CD4-positive, alpha-beta T cell (primary cell): ENCODE results near the gene ADAM22. TPM values are rescaled to one million over a fixed set of nuclear protein-coding genes. Genes with fewer than 3 reads are reported as not detected.

ENCODE experiments used
- ATAC-seq: fragments of 200-7000 bp; cut with Tn5 transposase; one replicate; pipeline ENCODE4 v1.10.0; 2022; ENCODE audit warnings: mild to moderate bottlenecking; ENCODE audit not compliant: poor library complexity
- CTCF ChIA-PET: fragments of 350-600 bp; sonication (Branson Sonifier 250); formaldehyde crosslinking; loops from one replicate; lab custom pipeline; 2021; ENCODE audit warnings: antibody characterized with exemption, inconsistent platforms; lab: Charles Lee
- POLR2A ChIA-PET: fragments of 350-600 bp; sonication (Branson Sonifier 250); formaldehyde crosslinking; loops from one replicate; lab custom pipeline; 2021; ENCODE audit warnings: antibody characterized with exemption, inconsistent platforms; lab: Charles Lee
- DNase-seq, 14 experiments: peaks; one replicate each; pipeline ENCODE4 v3.0.0-alpha.2; 2013 to 2020; ENCODE audit warnings: mixed read lengths in 2 of 14
- H3K27ac ChIP-seq, 2 donors: one replicate each; pipeline versions ENCODE4 v1.5.1 to v1.7.0; 2013; ENCODE audit warnings: low read length in 2 of 2, low read depth in 1 of 2, mild to moderate bottlenecking in 1 of 2
- H3K27me3 ChIP-seq, 2 experiments: 1 replicate in 1 of 2; 2 replicates in 1 of 2; pipeline versions ENCODE4 v1.6.1 to v1.7.0; 2013; ENCODE audit warnings: low read length in 2 of 2, control low read depth in 1 of 2, mild to moderate bottlenecking in 1 of 2, moderate library complexity in 1 of 2; ENCODE audit not compliant: insufficient read depth in 2 of 2, control insufficient read depth in 1 of 2
- H3K36me3 ChIP-seq: one replicate; pipeline ENCODE4 v1.6.1; 2013; ENCODE audit warnings: low read length, control low read depth; ENCODE audit not compliant: insufficient read depth
- H3K4me1 ChIP-seq: one replicate; pipeline ENCODE4 v1.6.1; 2013; ENCODE audit warnings: low read length, control low read depth; ENCODE audit not compliant: insufficient read depth
- H3K4me3 ChIP-seq: one replicate; pipeline ENCODE4 v1.5.1; 2013; ENCODE audit warnings: mild to moderate bottlenecking, low read length, moderate library complexity
- H3K9me3 ChIP-seq, 2 experiments: 1 replicate in 1 of 2; 2 replicates in 1 of 2; pipeline versions ENCODE4 v1.6.1 to v1.7.0; 2013; ENCODE audit warnings: low read length in 2 of 2, mild to moderate bottlenecking in 2 of 2, control low read depth in 1 of 2, moderate library complexity in 1 of 2; ENCODE audit not compliant: control insufficient read depth in 1 of 2, insufficient read depth in 1 of 2
- H3K27ac Mint-ChIP-seq: one replicate; pipeline ENCODE4 v1.8.0; 2020; ENCODE audit warnings: mixed read lengths
- H3K27me3 Mint-ChIP-seq: one replicate; pipeline ENCODE4 v1.8.0; 2021; ENCODE audit warnings: mixed read lengths
- H3K36me3 Mint-ChIP-seq: one replicate; pipeline ENCODE4 v1.8.0; 2021; ENCODE audit warnings: low read depth, mixed read lengths
- H3K4me1 Mint-ChIP-seq: one replicate; pipeline ENCODE4 v1.8.0; 2021; ENCODE audit warnings: low read depth, mixed read lengths
- H3K4me3 Mint-ChIP-seq: one replicate; pipeline ENCODE4 v1.8.0; 2020; ENCODE audit warnings: mild to moderate bottlenecking, mixed read lengths
- H3K9me3 Mint-ChIP-seq: one replicate; pipeline ENCODE4 v1.8.0; 2020; ENCODE audit warnings: mixed read lengths
- intact Hi-C, 2 experiments: fragments of 100-400 bp; cut with DNase I in 1 of 2; cut with micrococcal nuclease in 1 of 2; formaldehyde crosslinking; loops; one replicate each; pipeline versions ENCODE4 v1.15.1 to v1.9.0; 2023 to 2025; cut with DNase I, micrococcal nuclease
- total RNA-seq, 174 experiments: library from RNA in 2 of 174; stranded (reverse) in 2 of 174; gene quantifications; one replicate each; pipeline ENCODE4 v1.2.3 and lab custom pipeline; 2021 to 2026
- TF ChIP-seq, protein P1 (sequence below): fragments of 200-600 bp; IDR thresholded peaks from one replicate; pipeline ENCODE4 v1.8.0; 2022; ENCODE audit warnings: antibody characterized with exemption, mild to moderate bottlenecking

The ADAM22 gene
- total RNA-seq, 2 experiments from 2014 or later = 0.60 to 0.64 TPM

DNA sequence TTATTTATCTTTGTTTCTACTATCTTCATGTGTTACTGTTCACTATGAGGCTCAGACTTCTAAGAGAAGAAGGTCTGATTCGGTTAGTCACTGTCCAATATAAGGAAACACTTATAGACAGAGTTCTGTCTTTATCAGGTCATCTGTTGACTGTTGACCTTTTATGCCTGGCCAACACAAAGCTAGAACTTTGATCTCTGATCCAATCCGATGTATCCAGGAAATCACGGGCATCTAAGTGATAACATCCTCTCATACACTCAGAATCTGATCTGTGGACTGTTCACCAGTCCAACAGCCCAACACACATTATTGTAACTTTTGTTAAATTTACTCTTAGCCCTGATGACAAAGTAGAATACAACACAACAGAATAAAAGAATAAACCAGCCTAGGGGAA lies 171.2 kb downstream of the ADAM22 start:
- POLR2A ChIA-PET = no interaction called here
- Mint-ChIP-seq H3K4me3 (no peak overlapping the region), H3K9me3 (no peaks in the 10 kb centered on the region), H3K27me3 (no peaks in the 10 kb centered on the region), H3K36me3 (no peaks in the 10 kb centered on the region), H3K27ac (no peak overlapping the region), H3K4me1 (no peaks in the 10 kb centered on the region)
- ATAC-seq (no peak), DNase-seq (no peak)
- TF ChIP-seq, protein P1, sequence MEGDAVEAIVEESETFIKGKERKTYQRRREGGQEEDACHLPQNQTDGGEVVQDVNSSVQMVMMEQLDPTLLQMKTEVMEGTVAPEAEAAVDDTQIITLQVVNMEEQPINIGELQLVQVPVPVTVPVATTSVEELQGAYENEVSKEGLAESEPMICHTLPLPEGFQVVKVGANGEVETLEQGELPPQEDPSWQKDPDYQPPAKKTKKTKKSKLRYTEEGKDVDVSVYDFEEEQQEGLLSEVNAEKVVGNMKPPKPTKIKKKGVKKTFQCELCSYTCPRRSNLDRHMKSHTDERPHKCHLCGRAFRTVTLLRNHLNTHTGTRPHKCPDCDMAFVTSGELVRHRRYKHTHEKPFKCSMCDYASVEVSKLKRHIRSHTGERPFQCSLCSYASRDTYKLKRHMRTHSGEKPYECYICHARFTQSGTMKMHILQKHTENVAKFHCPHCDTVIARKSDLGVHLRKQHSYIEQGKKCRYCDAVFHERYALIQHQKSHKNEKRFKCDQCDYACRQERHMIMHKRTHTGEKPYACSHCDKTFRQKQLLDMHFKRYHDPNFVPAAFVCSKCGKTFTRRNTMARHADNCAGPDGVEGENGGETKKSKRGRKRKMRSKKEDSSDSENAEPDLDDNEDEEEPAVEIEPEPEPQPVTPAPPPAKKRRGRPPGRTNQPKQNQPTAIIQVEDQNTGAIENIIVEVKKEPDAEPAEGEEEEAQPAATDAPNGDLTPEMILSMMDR = no peak
- Histone ChIP-seq H3K27ac (no peak overlapping the region), H3K4me1 (no peaks in the 10 kb centered on the region), H3K4me3 (no peak overlapping the region), H3K9me3 (no peaks in the 10 kb centered on the region), H3K27me3 (no peaks in the 10 kb centered on the region), H3K36me3 (no peaks in the 10 kb centered on the region)
- CTCF ChIA-PET = no interaction called here
- intact Hi-C loops = no loop called here

DNA sequence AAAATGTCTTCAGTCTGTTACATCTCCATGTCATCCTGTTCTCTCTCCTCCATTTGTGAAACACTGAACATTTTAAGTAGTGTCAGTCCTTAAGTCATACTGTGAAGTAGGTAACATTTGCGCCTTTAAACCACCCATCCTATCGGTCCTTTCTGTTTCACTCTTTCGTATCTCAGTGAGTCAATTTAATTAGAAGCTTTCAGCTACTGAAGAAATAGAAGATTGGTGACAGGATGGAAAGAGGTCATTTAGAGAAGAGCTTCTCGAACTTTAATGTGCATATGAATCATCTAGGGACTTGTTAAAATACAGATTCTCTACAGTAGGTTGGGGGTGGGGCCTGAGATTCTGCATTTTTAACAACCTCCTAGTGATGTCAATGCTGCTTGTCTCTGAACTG lies 172.4 kb downstream of the ADAM22 start:
- H3K27me3 ChIP-seq = no peaks in the 10 kb centered on the region
- intact Hi-C loops = no loop called here
- no peaks in the 10 kb centered on the region for H3K36me3 Mint-ChIP-seq
- no peak overlapping the region for H3K4me3 ChIP-seq
- TF ChIP-seq, protein P1 = no peak
- no peak overlapping the region for H3K27ac Mint-ChIP-seq
- no peak overlapping the region for H3K27ac ChIP-seq
- no peaks in the 10 kb centered on the region for H3K36me3 ChIP-seq
- H3K9me3 ChIP-seq = no peaks in the 10 kb centered on the region
- H3K27me3 Mint-ChIP-seq = no peaks in the 10 kb centered on the region
- DNase-seq (no peak), ATAC-seq (no peak)
- no peaks in the 10 kb centered on the region for H3K4me1 Mint-ChIP-seq
- H3K9me3 Mint-ChIP-seq = no peaks in the 10 kb centered on the region
- ChIA-PET CTCF (no interaction called here), POLR2A (no interaction called here)
- H3K4me3 Mint-ChIP-seq = no peak overlapping the region
- no peaks in the 10 kb centered on the region for H3K4me1 ChIP-seq

DNA sequence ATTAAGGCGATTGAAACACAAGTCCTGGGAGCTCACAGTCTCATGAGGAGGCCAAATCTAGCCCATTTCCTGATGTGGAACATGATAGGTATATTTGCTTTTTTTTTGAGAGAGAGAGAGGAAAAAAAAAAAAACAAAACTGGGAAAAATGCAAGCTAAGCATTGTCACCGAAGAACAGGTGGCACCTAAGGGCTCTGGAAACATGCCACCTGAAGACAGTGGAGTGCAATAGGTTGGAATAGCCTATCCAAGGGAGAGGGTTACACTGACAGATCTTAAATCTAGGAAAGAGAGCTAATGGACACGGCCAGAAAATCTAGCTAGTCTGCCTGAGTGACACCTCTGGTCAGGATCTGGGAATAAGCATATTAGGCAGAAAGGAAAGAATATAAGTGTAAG lies 175.6 kb downstream of the ADAM22 start:
- Mint-ChIP-seq H3K27me3 (no peaks in the 10 kb centered on the region), H3K9me3 (no peaks in the 10 kb centered on the region), H3K4me3 (no peak overlapping the region), H3K27ac (no peak overlapping the region), H3K36me3 (no peaks in the 10 kb centered on the region), H3K4me1 (no peaks in the 10 kb centered on the region)
- H3K27ac ChIP-seq = no peak overlapping the region
- ChIA-PET POLR2A (no interaction called here), CTCF (no interaction called here)
- no peaks in the 10 kb centered on the region for H3K36me3 ChIP-seq
- DNase-seq (no peak), ATAC-seq (no peak)
- no peaks in the 10 kb centered on the region for H3K9me3 ChIP-seq
- no peaks in the 10 kb centered on the region for H3K27me3 ChIP-seq
- H3K4me3 ChIP-seq = no peak overlapping the region
- H3K4me1 ChIP-seq = no peaks in the 10 kb centered on the region
- intact Hi-C loops = loop anchor here (2.0 to 10.0 kb wide), 4 partner anchors 311 to 795 kb away; no protein-coding TSS in a partner anchor
- TF ChIP-seq, protein P1 = no peak
